CD4-positive, alpha-beta T cell (primary cell): ENCODE results near the gene SOX5. TPM values are rescaled to one million over a fixed set of nuclear protein-coding genes. Genes with fewer than 3 reads are reported as not detected.
"Not testable (repeated sequence)": the region's sequence is repeated elsewhere in the genome, so short reads cannot be mapped to it uniquely, and the experiment has no call there.

Experiments used
- ATAC-seq: fragments of 200-7000 bp; cut with Tn5 transposase; one replicate; pipeline ENCODE4 v1.10.0; 2022; ENCODE audit warnings: mild to moderate bottlenecking; ENCODE audit not compliant: poor library complexity
- CTCF ChIA-PET: fragments of 350-600 bp; sonication (Branson Sonifier 250); formaldehyde crosslinking; loops from one replicate; lab custom pipeline; 2021; ENCODE audit warnings: antibody characterized with exemption, inconsistent platforms; lab: Charles Lee
- POLR2A ChIA-PET: fragments of 350-600 bp; sonication (Branson Sonifier 250); formaldehyde crosslinking; loops from one replicate; lab custom pipeline; 2021; ENCODE audit warnings: antibody characterized with exemption, inconsistent platforms; lab: Charles Lee
- DNase-seq, 14 experiments: peaks; one replicate each; pipeline ENCODE4 v3.0.0-alpha.2; 2013 to 2020; ENCODE audit warnings: mixed read lengths in 2 of 14
- H3K27ac ChIP-seq, 2 donors: one replicate each; pipeline versions ENCODE4 v1.5.1 to v1.7.0; 2013; ENCODE audit warnings: low read length in 2 of 2, low read depth in 1 of 2, mild to moderate bottlenecking in 1 of 2
- H3K27me3 ChIP-seq, 2 experiments: 1 replicate in 1 of 2; 2 replicates in 1 of 2; pipeline versions ENCODE4 v1.6.1 to v1.7.0; 2013; ENCODE audit warnings: low read length in 2 of 2, control low read depth in 1 of 2, mild to moderate bottlenecking in 1 of 2, moderate library complexity in 1 of 2; ENCODE audit not compliant: insufficient read depth in 2 of 2, control insufficient read depth in 1 of 2
- H3K36me3 ChIP-seq: one replicate; pipeline ENCODE4 v1.6.1; 2013; ENCODE audit warnings: low read length, control low read depth; ENCODE audit not compliant: insufficient read depth
- H3K4me1 ChIP-seq: one replicate; pipeline ENCODE4 v1.6.1; 2013; ENCODE audit warnings: low read length, control low read depth; ENCODE audit not compliant: insufficient read depth
- H3K4me3 ChIP-seq: one replicate; pipeline ENCODE4 v1.5.1; 2013; ENCODE audit warnings: mild to moderate bottlenecking, low read length, moderate library complexity
- H3K9me3 ChIP-seq, 2 experiments: 1 replicate in 1 of 2; 2 replicates in 1 of 2; pipeline versions ENCODE4 v1.6.1 to v1.7.0; 2013; ENCODE audit warnings: low read length in 2 of 2, mild to moderate bottlenecking in 2 of 2, control low read depth in 1 of 2, moderate library complexity in 1 of 2; ENCODE audit not compliant: control insufficient read depth in 1 of 2, insufficient read depth in 1 of 2
- H3K27ac Mint-ChIP-seq: one replicate; pipeline ENCODE4 v1.8.0; 2020; ENCODE audit warnings: mixed read lengths
- H3K27me3 Mint-ChIP-seq: one replicate; pipeline ENCODE4 v1.8.0; 2021; ENCODE audit warnings: mixed read lengths
- H3K36me3 Mint-ChIP-seq: one replicate; pipeline ENCODE4 v1.8.0; 2021; ENCODE audit warnings: low read depth, mixed read lengths
- H3K4me1 Mint-ChIP-seq: one replicate; pipeline ENCODE4 v1.8.0; 2021; ENCODE audit warnings: low read depth, mixed read lengths
- H3K4me3 Mint-ChIP-seq: one replicate; pipeline ENCODE4 v1.8.0; 2020; ENCODE audit warnings: mild to moderate bottlenecking, mixed read lengths
- H3K9me3 Mint-ChIP-seq: one replicate; pipeline ENCODE4 v1.8.0; 2020; ENCODE audit warnings: mixed read lengths
- CTCF ChIP-seq: fragments of 200-600 bp; IDR thresholded peaks from one replicate; pipeline ENCODE4 v1.8.0; 2022; ENCODE audit warnings: antibody characterized with exemption, mild to moderate bottlenecking
- intact Hi-C, 2 experiments: fragments of 100-400 bp; cut with DNase I in 1 of 2; cut with micrococcal nuclease in 1 of 2; formaldehyde crosslinking; loops; one replicate each; pipeline versions ENCODE4 v1.15.1 to v1.9.0; 2023 to 2025; cut with DNase I, micrococcal nuclease
- total RNA-seq, 174 experiments: library from RNA in 2 of 174; stranded (reverse) in 2 of 174; gene quantifications; one replicate each; pipeline ENCODE4 v1.2.3 and lab custom pipeline; 2021 to 2026

SOX5 gene
- total RNA-seq, 2 experiments from 2014 or later, result not detected

GRCh38 chr12:23502259-23502658 lies 447.2 kb downstream of the SOX5 start:
- intact Hi-C loops, result no loop called here
- POLR2A ChIA-PET, result no interaction called here

GRCh38 chr12:23495472-23495871 lies 454.0 kb downstream of the SOX5 start:
- H3K4me3 ChIP-seq, result no peak overlapping the region
- Mint-ChIP-seq H3K9me3 (peaks cover 5% of the 10 kb centered on the region), H3K36me3 (no peaks in the 10 kb centered on the region), H3K27me3 (no peaks in the 10 kb centered on the region), H3K4me1 (no peaks in the 10 kb centered on the region), H3K4me3 (no peak overlapping the region), H3K27ac (no peak overlapping the region)
- H3K4me1 ChIP-seq, result no peaks in the 10 kb centered on the region
- ChIA-PET CTCF (no interaction called here), POLR2A (no interaction called here)
- intact Hi-C loops, result no loop called here
- no peak for TF ChIP-seq CTCF
- peaks cover 0 to 4% of the 10 kb centered on the region in 2 experiments for H3K9me3 ChIP-seq
- no peak for ATAC-seq
- H3K27me3 ChIP-seq, result no peaks in the 10 kb centered on the region
- H3K27ac ChIP-seq, result no peak overlapping the region
- no peak for DNase-seq
- no peaks in the 10 kb centered on the region for H3K36me3 ChIP-seq

More at GRCh38 chr12:23502259-23502658, 447.2 kb downstream of the SOX5 start:
- Histone ChIP-seq H3K27me3 (no peaks in the 10 kb centered on the region), H3K4me1 (no peaks in the 10 kb centered on the region), H3K36me3 (no peaks in the 10 kb centered on the region), H3K27ac (no peak overlapping the region), H3K9me3 (no peaks in the 10 kb centered on the region), H3K4me3 (no peak overlapping the region)
- TF ChIP-seq CTCF, result no peak
- ATAC-seq (no peak), DNase-seq (no peak)
- no peaks in the 10 kb centered on the region for H3K36me3 Mint-ChIP-seq
- H3K4me1 Mint-ChIP-seq, result no peaks in the 10 kb centered on the region
- H3K9me3 Mint-ChIP-seq, result no peaks in the 10 kb centered on the region
- CTCF ChIA-PET, result no interaction called here
- H3K27me3 Mint-ChIP-seq, result no peaks in the 10 kb centered on the region
- no peak overlapping the region for H3K4me3 Mint-ChIP-seq
- no peak overlapping the region for H3K27ac Mint-ChIP-seq

GRCh38 chr12:23493672-23494071 lies 455.8 kb downstream of the SOX5 start:
- intact Hi-C loops, result no loop called here
- ChIA-PET CTCF (no interaction called here), POLR2A (no interaction called here)
- Mint-ChIP-seq H3K4me3 (no peak overlapping the region), H3K27ac (no peak overlapping the region), H3K36me3 (no peaks in the 10 kb centered on the region), H3K27me3 (no peaks in the 10 kb centered on the region), H3K9me3 (peaks cover 5% of the 10 kb centered on the region), H3K4me1 (no peaks in the 10 kb centered on the region)
- H3K4me3 ChIP-seq, result no peak overlapping the region
- TF ChIP-seq CTCF, result no peak
- H3K9me3 ChIP-seq, result peaks cover 0 to 4% of the 10 kb centered on the region in 2 experiments
- H3K27ac ChIP-seq, result no peak overlapping the region
- no peaks in the 10 kb centered on the region for H3K27me3 ChIP-seq
- H3K36me3 ChIP-seq, result no peaks in the 10 kb centered on the region
- no peaks in the 10 kb centered on the region for H3K4me1 ChIP-seq
- DNase-seq (no peak), ATAC-seq (no peak)

DNA sequence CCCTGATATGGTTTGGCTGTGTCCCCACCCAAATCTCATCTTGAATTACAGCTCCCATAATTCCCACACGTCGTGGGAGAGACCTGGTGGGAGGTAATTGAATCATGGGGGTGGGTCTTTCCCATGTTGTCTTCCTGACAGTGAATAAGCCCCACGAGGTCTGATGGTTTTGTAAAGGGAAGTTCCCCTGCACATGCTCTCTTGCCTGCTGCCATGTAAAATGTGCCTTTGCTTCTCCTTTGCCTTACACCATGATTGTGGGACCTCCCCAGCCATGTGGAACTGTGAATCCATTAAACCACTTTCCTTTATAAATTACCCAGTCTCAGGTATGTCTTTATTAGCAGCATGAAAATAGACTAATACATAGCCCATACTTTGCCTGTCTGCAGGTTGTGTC lies 458.4 kb downstream of the SOX5 start:
- H3K36me3 ChIP-seq, POLR2A ChIA-PET, CTCF ChIA-PET, H3K9me3 ChIP-seq, H3K27me3 Mint-ChIP-seq, intact Hi-C loops, H3K4me3 ChIP-seq, H3K27me3 ChIP-seq, H3K27ac Mint-ChIP-seq, H3K4me3 Mint-ChIP-seq, H3K4me1 Mint-ChIP-seq, H3K36me3 Mint-ChIP-seq, DNase-seq, H3K4me1 ChIP-seq, H3K27ac ChIP-seq, H3K9me3 Mint-ChIP-seq, ATAC-seq: not testable (repeated sequence)
